ENCODE data around the gene TBRG4. TPM values are rescaled to one million over a fixed set of nuclear protein-coding genes. Genes with fewer than 3 reads are reported as not detected.

The TBRG4 gene
- total RNA-seq, 1 donor from 2014 or later = 128 TPM

GRCh38 chr7:45133352-45133751, 21.9 kb upstream of the TBRG4 start:
- H3K9me3 Mint-ChIP-seq = no peaks in the 10 kb centered on the region
- no peaks in the 10 kb centered on the region for H3K27me3 Mint-ChIP-seq
- peaks cover 4% of the 10 kb centered on the region for H3K4me1 Mint-ChIP-seq
- no peaks in the 10 kb centered on the region for H3K36me3 Mint-ChIP-seq (ENCODE audit: low read depth)
- no peak for TF ChIP-seq CTCF (IDR thresholded peaks at IDR 0.05)
- ChIA-PET POLR2A (no interaction called here), CTCF (interaction anchor here (0.9 kb wide), 1 partner anchor 276 kb away, joined by 3 read pairs; no protein-coding TSS in a partner anchor)
- H3K4me3 Mint-ChIP-seq = no peak overlapping the region
- intact Hi-C loops (cut with micrococcal nuclease) = no loop called here
- H3K27ac Mint-ChIP-seq = no peak overlapping the region
- ATAC-seq (ENCODE audit: low read depth) (no peak), DNase-seq (no peak)

- POLR2A ChIA-PET = no interaction called here
- no peak overlapping the region for H3K27ac Mint-ChIP-seq
- intact Hi-C loops (cut with micrococcal nuclease) = no loop called here
Measured at GRCh38 chr7:45132708-45133320, 21.3 kb upstream of the TBRG4 start.

GRCh38 chr7:45131891-45132290, 20.4 kb upstream of the TBRG4 start:
- TF ChIP-seq CTCF (IDR thresholded peaks at IDR 0.05) = no peak
- H3K4me1 Mint-ChIP-seq = peaks cover 4% of the 10 kb centered on the region
- POLR2A ChIA-PET = no interaction called here
- H3K9me3 Mint-ChIP-seq = no peaks in the 10 kb centered on the region
- no peaks in the 10 kb centered on the region for H3K36me3 Mint-ChIP-seq (ENCODE audit: low read depth)
- intact Hi-C loops (cut with micrococcal nuclease) = no loop called here
- CTCF ChIA-PET = no interaction called here
- no peak for ATAC-seq (ENCODE audit: low read depth)
- no peak overlapping the region for H3K4me3 Mint-ChIP-seq
- no peak overlapping the region for H3K27ac Mint-ChIP-seq
- no peaks in the 10 kb centered on the region for H3K27me3 Mint-ChIP-seq
- DNase-seq = no peak

More at GRCh38 chr7:45132708-45133320, 21.3 kb upstream of the TBRG4 start:
- Mint-ChIP-seq H3K4me3 (no peak overlapping the region), H3K9me3 (no peaks in the 10 kb centered on the region), H3K27me3 (no peaks in the 10 kb centered on the region), H3K36me3 (ENCODE audit: low read depth) (no peaks in the 10 kb centered on the region), H3K4me1 (peaks cover 4% of the 10 kb centered on the region)
- no peak for TF ChIP-seq CTCF (IDR thresholded peaks at IDR 0.05)
- ATAC-seq (ENCODE audit: low read depth) = no peak
- no peak for DNase-seq
- CTCF ChIA-PET = no interaction called here

DNA sequence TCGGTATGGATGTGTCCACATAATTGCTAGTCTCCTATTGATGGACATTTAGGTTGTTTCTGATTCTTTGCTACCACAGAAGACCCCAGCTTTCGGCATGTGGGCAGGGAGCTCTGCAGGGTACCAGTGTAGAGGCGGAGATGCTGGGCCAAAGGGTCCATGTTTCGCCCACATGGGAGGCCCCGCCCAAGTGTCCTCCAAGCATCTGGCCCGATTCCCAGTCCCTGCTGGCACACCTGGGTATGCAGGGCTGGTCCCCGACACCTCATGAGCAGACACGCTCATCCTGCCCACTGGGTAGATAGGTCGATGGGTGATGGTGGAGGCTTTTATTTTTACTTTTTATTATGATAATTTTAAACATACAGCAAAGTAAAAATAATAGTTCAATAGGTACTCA, 19.4 kb upstream of the TBRG4 start:
- DNase-seq (no peak), ATAC-seq (ENCODE audit: low read depth) (no peak)
- H3K27ac Mint-ChIP-seq = no peak overlapping the region
- peaks cover under 1% of the 10 kb centered on the region for H3K4me1 Mint-ChIP-seq
- CTCF ChIA-PET = no interaction called here
- H3K27me3 Mint-ChIP-seq = no peaks in the 10 kb centered on the region
- POLR2A ChIA-PET = interaction anchor here (0.6 kb wide), 1 partner anchor 25 kb away, joined by 3 read pairs; no protein-coding TSS in a partner anchor
- TF ChIP-seq CTCF (IDR thresholded peaks at IDR 0.05) = no peak
- intact Hi-C loops (cut with micrococcal nuclease) = no loop called here
- H3K9me3 Mint-ChIP-seq = no peaks in the 10 kb centered on the region
- H3K36me3 Mint-ChIP-seq (ENCODE audit: low read depth) = no peaks in the 10 kb centered on the region
- no peak overlapping the region for H3K4me3 Mint-ChIP-seq

- no peaks in the 10 kb centered on the region for H3K36me3 Mint-ChIP-seq (ENCODE audit: low read depth)
- no peaks in the 10 kb centered on the region for H3K9me3 Mint-ChIP-seq
- ChIA-PET POLR2A (no interaction called here), CTCF (no interaction called here)
- H3K4me1 Mint-ChIP-seq = no peaks in the 10 kb centered on the region
- no peak overlapping the region for H3K27ac Mint-ChIP-seq
- H3K27me3 Mint-ChIP-seq = no peaks in the 10 kb centered on the region
- ATAC-seq (ENCODE audit: low read depth) (no peak), DNase-seq (no peak)
- TF ChIP-seq CTCF (IDR thresholded peaks at IDR 0.05) = no peak
- intact Hi-C loops (cut with micrococcal nuclease) = no loop called here
- no peak overlapping the region for H3K4me3 Mint-ChIP-seq
Measured at GRCh38 chr7:45129906-45130305, 18.4 kb upstream of the TBRG4 start.

Data from activated B cell treated with CpG ODN at 0.5 μM for 24 hours (primary cell).